GM23248 (cell line): ENCODE results near the gene CTRL. TPM values are rescaled to one million over a fixed set of nuclear protein-coding genes. Genes with fewer than 3 reads are reported as not detected.

ENCODE experiments used
- DNase-seq: peaks from one replicate; pipeline ENCODE4 v3.0.0-alpha.2; 2015
- H2AFZ ChIP-seq: fragments of 200-600 bp; sonication (generic); 2 replicates; pipeline ENCODE4 v1.6.1; 2016; ENCODE audit warnings: antibody characterized with exemption
- H3F3A ChIP-seq: fragments of 200-600 bp; sonication (generic); 2 replicates; pipeline ENCODE4 v1.6.1; 2016; ENCODE audit warnings: mild to moderate bottlenecking, antibody characterized with exemption, mixed run types; ENCODE audit not compliant: insufficient read depth
- H3K27ac ChIP-seq: fragments of 200-600 bp; sonication (generic); 2 replicates; pipeline ENCODE4 v1.5.1; 2016; ENCODE audit warnings: mild to moderate bottlenecking
- H3K27me3 ChIP-seq: fragments of 200-600 bp; sonication (generic); replicated peaks from 2 replicates; pipeline ENCODE4 v1.6.1; 2016; ENCODE audit warnings: mild to moderate bottlenecking; ENCODE audit not compliant: insufficient read depth
- H3K36me3 ChIP-seq: fragments of 200-600 bp; sonication (generic); 2 replicates; pipeline ENCODE4 v1.6.1; 2016; ENCODE audit warnings: low read depth, mild to moderate bottlenecking
- H3K4me1 ChIP-seq: fragments of 200-600 bp; sonication (generic); 2 replicates; pipeline ENCODE4 v1.6.1; 2016; ENCODE audit warnings: mild to moderate bottlenecking; ENCODE audit not compliant: insufficient read depth
- H3K4me2 ChIP-seq: fragments of 200-600 bp; sonication (generic); one replicate; pipeline ENCODE4 v1.6.1; 2016; ENCODE audit warnings: mild to moderate bottlenecking; ENCODE audit not compliant: unreplicated experiment
- H3K4me3 ChIP-seq: fragments of 200-600 bp; sonication (generic); 2 replicates; pipeline ENCODE4 v1.5.1; 2016; ENCODE audit warnings: mild to moderate bottlenecking
- H3K79me2 ChIP-seq: fragments of 200-600 bp; sonication (generic); 2 replicates; pipeline ENCODE4 v1.6.1; 2016; ENCODE audit warnings: mild to moderate bottlenecking; ENCODE audit not compliant: insufficient read depth
- H3K9ac ChIP-seq: fragments of 200-600 bp; sonication (generic); 2 replicates; pipeline ENCODE4 v1.6.1; 2016; ENCODE audit warnings: mild to moderate bottlenecking
- H3K9me2 ChIP-seq: fragments of 200-600 bp; sonication (generic); 2 replicates; pipeline ENCODE4 v1.6.1; 2016; ENCODE audit warnings: mixed run types, mild to moderate bottlenecking, moderate library complexity; ENCODE audit not compliant: insufficient read depth
- H3K9me3 ChIP-seq: fragments of 200-600 bp; sonication (generic); one replicate; pipeline ENCODE4 v1.6.1; 2017; ENCODE audit warnings: low read depth
- H4K20me1 ChIP-seq: fragments of 200-600 bp; sonication (generic); 2 replicates; pipeline ENCODE4 v1.6.0; 2016; ENCODE audit not compliant: insufficient read depth
- EZH2 ChIP-seq: fragments of 200-600 bp; sonication (generic); IDR thresholded peaks from 2 replicates; pipeline ENCODE4 v1.6.1; 2018; ENCODE audit warnings: antibody characterized with exemption, mild to moderate bottlenecking; ENCODE audit not compliant: insufficient read depth, poor library complexity, severe bottlenecking
- EZH2phosphoT487 ChIP-seq: fragments of 200-600 bp; sonication (generic); IDR thresholded peaks from 2 replicates; pipeline ENCODE4 v1.6.1; 2018; ENCODE audit warnings: antibody characterized with exemption, moderate library complexity, mild to moderate bottlenecking, low read depth; ENCODE audit not compliant: insufficient read depth
- WGBS, 2 experiments: methylation state at CpG; one replicate each; pipeline ENCODE4 v1.1.6; 2015 to 2017; ENCODE audit warnings: low lambda C conversion rate in 2 of 2, low coverage in 1 of 2; ENCODE audit errors: missing lambda C conversion rate in 2 of 2; 5-methylcytosine and 5-hydroxymethylcytosine counted together
- in situ Hi-C: fragments of 300-500 bp; cut with MboI; formaldehyde crosslinking; loops from 2 replicates; pipeline ENCODE4 v1.15.0; 2020
- polyA plus RNA-seq: library from polyadenylated mRNA; unstranded; fragments of >200 nt; fragmentation: Nextera tagmentation; extraction: Ambion mirVana; gene quantifications from 2 replicates; pipeline ENCODE4 v1.2.1, GENCODE V29; 2016
- total RNA-seq: library from RNA; depleted of rRNA; stranded (reverse); fragments of >200 nt; shearing (Covaris generic); gene quantifications from 2 replicates; pipeline ENCODE4 v1.2.3, GENCODE V29; 2014

The CTRL gene
- total and polyA plus RNA-seq, 2 experiments from 2014 or later: 3.8 TPM; not detected in 1

DNA sequence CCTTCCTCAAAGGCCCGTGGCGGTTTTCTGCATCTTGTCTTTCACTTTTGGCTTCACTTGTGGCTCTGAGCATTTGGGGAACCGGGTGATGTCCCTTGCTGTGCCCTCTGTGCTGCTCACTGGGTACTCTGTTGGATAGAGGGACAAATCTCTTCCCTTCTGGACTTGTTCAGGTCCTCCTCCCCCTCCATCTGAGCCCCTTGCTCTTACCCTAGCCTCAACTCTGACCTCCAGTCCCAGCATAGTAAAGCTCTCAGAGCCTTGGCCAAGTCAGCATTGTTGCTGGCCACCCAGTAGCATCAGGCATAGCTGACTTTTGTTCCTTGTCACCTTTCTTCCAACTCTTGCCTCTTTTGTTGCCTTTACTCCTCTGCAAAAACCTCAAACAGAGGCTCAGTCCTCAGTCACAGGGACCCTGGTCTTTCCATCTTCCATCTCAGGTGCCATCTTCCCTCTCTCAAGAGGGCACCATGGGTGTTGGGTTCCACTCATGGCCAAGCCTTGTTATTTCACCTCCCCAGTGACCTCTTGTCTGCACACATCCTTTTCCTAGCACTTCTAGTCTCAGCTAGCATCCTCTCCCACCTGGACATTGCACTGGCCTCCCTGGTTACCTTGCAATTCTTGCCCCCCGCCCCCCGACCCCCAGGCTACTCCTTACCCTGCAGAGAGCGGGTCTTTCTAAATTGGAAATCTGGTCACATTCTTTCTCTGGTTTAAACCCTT, 5.4 kb upstream of the CTRL start:
- Histone ChIP-seq H2AFZ (peak overlapping the region; percentile 69), H3K4me1 (peaks cover 15% of the 10 kb centered on the region), H3F3A (peaks cover 29% of the 10 kb centered on the region), H3K4me3 (peak overlapping the region; percentile 92), H4K20me1 (no peaks in the 10 kb centered on the region), H3K79me2 (0 out of 2 replicates have a peak, but pooled peaks cover 3% of the 10 kb centered on the region), H3K4me2 (peak overlapping the region; percentile 91), H3K27ac (peak overlapping the region; percentile 79), H3K27me3 (no peaks in the 10 kb centered on the region), H3K9ac (peak overlapping the region; percentile 92), H3K36me3 (peaks cover 9% of the 10 kb centered on the region; the same call in 1 of the 2 replicates), H3K9me2 (no peaks in the 10 kb centered on the region), H3K9me3 (no peaks in the 10 kb centered on the region)
- TF ChIP-seq EZH2 (no peak), EZH2phosphoT487 (no peak)
- WGBS, 2 experiments: 52 to 54% methylated on average over 6 of the region's 6 CpGs
- peak; percentile 91 for DNase-seq
- in situ Hi-C loops: no loop called here

DNA sequence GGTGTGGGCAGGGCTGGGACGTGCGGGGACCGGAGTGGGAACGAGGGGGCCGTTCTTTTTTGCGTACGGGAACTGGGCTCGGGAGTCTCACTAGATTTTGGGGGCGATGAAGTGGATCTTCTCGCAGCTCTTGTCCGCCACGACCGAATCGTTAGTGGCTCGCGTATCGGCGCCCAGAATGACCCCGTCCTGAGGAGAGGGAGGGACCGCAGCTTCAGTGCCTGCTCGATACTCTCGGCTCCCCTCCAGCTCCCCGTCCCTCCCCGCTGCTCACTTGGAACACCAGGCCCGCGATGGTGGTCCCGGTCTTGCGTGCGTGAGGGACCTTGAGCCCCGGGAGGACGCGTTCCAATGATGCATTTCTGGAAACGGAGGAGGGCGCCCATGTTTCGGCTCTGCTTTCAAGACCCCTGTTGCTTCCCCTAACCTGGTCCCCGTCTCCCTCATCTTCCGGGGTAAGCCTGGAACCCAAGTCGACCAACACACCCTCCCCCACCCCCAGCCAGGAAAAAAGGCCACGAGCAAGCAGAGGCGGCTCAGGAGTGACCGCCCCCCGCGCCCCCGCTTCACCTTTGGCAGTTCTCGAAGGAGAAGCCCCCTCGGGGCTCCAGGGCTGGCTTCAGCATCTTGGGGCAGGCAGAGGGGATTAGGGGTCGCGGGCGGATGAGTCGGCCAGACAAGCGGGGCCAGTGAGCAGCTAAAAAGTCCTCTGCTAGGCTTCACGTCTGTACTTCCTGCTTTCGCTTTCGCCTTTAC, 4.6 kb upstream of the CTRL start, which contains the start of gene PSMB10:
Gene PSMB10, minus strand, starts transcription at position 727 of the 756 bp plus-strand sequence. Its CDS starts 101 bp downstream, at position 626.
- TF ChIP-seq EZH2 (no peak), EZH2phosphoT487 (no peak)
- H3K9me3 ChIP-seq: no peaks in the 10 kb centered on the region
- WGBS, 2 experiments: 1% methylated on average over 48 to 53 of the region's 54 CpGs
- no peaks in the 10 kb centered on the region for H3K27me3 ChIP-seq
- peak within 1 kb of the TSS; percentile 92 for H3K4me3 ChIP-seq
- peak within 1 kb of the TSS; percentile 91 for H3K4me2 ChIP-seq
- peaks cover 3% of the 10 kb centered on the region; the same call in 1 of the 2 replicates for H3K36me3 ChIP-seq
- no peaks in the 10 kb centered on the region for H4K20me1 ChIP-seq
- peaks cover 24% of the 10 kb centered on the region for H3F3A ChIP-seq
- peak within 1 kb of the TSS; percentile 79 for H3K27ac ChIP-seq
- no peaks in the 10 kb centered on the region for H3K9me2 ChIP-seq
- peak within 1 kb of the TSS; percentile 69 for H2AFZ ChIP-seq
- peaks cover 15% of the 10 kb centered on the region for H3K4me1 ChIP-seq
- in situ Hi-C loops: no loop called here
- 0 out of 2 replicates have a peak, but pooled peaks cover 3% of the 10 kb centered on the region for H3K79me2 ChIP-seq
- peak within 1 kb of the TSS; percentile 92 for H3K9ac ChIP-seq
- peak; percentile 59 for DNase-seq

DNA sequence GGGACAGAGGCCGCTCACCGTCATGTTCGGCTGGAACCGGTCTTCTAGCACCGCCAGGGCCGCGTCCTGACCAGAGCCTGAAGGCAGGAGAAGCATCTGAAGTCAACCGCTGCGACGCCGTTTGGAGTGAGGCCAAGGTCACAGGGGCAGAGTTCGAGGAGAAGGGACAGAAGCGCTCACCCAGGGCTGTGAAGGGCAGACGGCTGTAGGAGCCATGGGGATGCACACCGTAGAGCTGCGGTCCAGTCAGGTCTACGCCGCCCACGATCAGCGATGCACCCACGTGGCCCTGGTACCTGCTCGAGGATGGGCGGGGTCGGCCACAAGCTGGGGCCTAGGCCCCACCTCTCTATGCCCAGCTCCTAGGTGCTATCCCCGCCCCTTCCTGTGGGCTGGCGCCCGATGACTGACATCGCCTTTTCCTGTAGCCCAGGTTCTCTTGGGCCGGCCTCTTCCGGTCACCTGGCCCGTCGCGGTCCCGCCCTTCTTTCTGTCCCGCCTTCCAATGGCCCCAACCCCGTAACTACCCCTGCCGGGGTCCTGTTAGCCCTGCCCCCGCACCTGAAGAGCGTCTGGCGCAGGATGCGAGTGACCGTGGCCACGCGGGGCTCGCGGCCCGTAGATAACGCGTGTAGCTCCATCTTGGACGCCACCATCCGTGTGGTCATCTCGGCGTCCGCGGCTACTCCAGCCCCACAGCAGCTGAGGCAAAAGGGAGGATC, 3.9 kb upstream of the CTRL start:
- H2AFZ ChIP-seq: peak overlapping the region; percentile 69
- H3K36me3 ChIP-seq: no peaks in the 10 kb centered on the region; the same call in 1 of the 2 replicates
- DNase-seq: peak; percentile 96
- peak overlapping the region; percentile 92 for H3K4me3 ChIP-seq
- H3K4me1 ChIP-seq: peaks cover 15% of the 10 kb centered on the region
- 0 out of 2 replicates have a peak, but pooled peaks cover 3% of the 10 kb centered on the region for H3K79me2 ChIP-seq
- no peak for TF ChIP-seq EZH2
- TF ChIP-seq EZH2phosphoT487: no peak
- peak overlapping the region; percentile 79 for H3K27ac ChIP-seq
- peak overlapping the region; percentile 92 for H3K9ac ChIP-seq
- WGBS, 2 experiments: 2 to 4% methylated on average over 55 of the region's 55 CpGs
- no peaks in the 10 kb centered on the region for H3K9me2 ChIP-seq
- in situ Hi-C loops: no loop called here
- H3K27me3 ChIP-seq: no peaks in the 10 kb centered on the region
- H3F3A ChIP-seq: peaks cover 18% of the 10 kb centered on the region
- no peaks in the 10 kb centered on the region for H4K20me1 ChIP-seq
- H3K9me3 ChIP-seq: no peaks in the 10 kb centered on the region
- peak overlapping the region; percentile 91 for H3K4me2 ChIP-seq

DNA sequence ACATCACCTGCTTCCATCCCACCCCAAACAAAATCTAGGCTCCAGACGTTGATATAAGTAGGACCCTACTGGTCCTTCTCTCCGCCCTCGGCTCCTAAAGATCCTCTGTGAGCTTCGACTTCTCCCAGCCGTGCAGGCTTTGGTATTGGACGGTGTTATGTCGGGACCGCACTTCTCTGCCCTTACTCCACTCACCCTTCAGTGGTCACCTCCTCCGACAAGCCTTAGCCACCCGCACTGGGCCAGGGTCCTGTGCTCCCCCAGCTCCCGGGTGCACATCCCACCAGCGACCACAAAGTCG, 3.4 kb upstream of the CTRL start:
- DNase-seq: peak; percentile 36
- H2AFZ ChIP-seq: peak overlapping the region; percentile 34
- no peaks in the 10 kb centered on the region for H3K9me3 ChIP-seq
- no peaks in the 10 kb centered on the region for H3K9me2 ChIP-seq
- H3K4me2 ChIP-seq: peak overlapping the region; percentile 91
- WGBS, 2 experiments: 33% methylated on average over 12 to 13 of the region's 13 CpGs
- H3K4me1 ChIP-seq: peaks cover 15% of the 10 kb centered on the region
- no peaks in the 10 kb centered on the region for H4K20me1 ChIP-seq
- TF ChIP-seq EZH2 (no peak), EZH2phosphoT487 (no peak)
- peak overlapping the region; percentile 92 for H3K9ac ChIP-seq
- H3F3A ChIP-seq: peaks cover 15% of the 10 kb centered on the region
- no peaks in the 10 kb centered on the region for H3K36me3 ChIP-seq
- H3K27ac ChIP-seq: peak overlapping the region; percentile 79; the same call in 1 of the 2 replicates
- H3K27me3 ChIP-seq: no peaks in the 10 kb centered on the region
- in situ Hi-C loops: no loop called here
- 0 out of 2 replicates have a peak, but pooled peaks cover 3% of the 10 kb centered on the region for H3K79me2 ChIP-seq
- peak overlapping the region; percentile 92 for H3K4me3 ChIP-seq
